NCI-H2107 (cell line): ENCODE data around the gene CYP27C1.
"Not testable (repeated sequence)": the region's sequence is repeated elsewhere in the genome, so short reads cannot be mapped to it uniquely, and the experiment has no call there.

Experiments used
- DNase-seq: peaks from one replicate; lab custom pipeline; 2025; lab: John Stamatoyannopoulos, UW

Gene CYP27C1

DNA sequence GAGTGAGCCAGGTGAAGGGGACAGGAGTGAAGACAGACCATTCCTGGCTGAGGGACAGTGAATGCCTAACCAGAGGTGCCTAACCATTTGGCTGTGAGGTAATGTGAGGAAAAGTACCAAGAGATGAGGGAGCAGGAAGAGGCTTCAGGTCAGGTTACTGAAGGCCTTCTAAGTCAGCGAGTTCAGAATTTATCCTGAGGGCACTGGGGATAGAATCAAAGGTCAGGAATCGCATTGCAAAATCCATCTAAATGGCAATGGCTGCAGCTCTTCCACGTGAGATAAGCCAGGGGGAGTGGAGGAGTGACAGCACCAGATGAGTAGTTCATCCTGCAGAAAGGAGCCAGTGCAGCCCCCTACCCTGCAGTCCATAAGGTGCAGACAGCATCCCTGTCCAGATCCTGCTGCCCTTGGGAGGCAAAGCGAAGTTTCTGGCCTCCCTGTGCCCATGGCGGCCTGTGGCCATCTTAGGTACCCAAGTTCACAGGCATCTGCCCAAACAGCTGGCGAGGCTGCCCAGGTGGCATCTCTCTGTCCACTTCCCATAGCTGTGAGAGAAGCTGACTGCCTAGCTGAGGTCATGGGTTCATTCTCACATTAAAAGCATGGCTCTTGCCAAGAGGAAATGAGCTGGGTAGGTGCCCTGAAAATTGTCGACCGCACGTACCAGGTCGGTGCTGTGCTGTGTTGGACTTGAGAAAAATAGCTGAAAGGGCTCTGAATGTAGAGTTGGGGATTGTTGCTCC lies 49.5 kb downstream of the CYP27C1 start:
- DNase-seq, result no peak

DNA sequence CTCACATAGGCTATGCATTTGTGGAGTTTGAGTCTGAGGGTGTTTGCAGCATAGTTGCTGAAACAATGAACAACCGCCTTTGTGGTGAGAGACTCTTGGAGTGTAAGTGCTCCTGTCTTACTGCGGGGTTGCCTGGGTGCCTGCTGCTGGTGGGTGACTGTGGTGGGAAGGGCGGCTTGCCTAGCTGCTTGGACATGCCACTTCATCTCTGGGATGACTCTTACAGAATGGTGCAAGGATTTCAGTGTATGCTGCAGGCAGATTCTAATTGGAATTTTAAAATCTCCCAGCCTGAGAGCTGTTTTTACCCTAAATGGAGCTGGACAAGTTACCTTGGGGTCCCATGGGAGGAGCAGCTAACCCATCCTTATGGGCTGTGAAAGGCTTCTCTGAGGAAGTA lies 50.1 kb downstream of the CYP27C1 start:
- no peak for DNase-seq

DNA sequence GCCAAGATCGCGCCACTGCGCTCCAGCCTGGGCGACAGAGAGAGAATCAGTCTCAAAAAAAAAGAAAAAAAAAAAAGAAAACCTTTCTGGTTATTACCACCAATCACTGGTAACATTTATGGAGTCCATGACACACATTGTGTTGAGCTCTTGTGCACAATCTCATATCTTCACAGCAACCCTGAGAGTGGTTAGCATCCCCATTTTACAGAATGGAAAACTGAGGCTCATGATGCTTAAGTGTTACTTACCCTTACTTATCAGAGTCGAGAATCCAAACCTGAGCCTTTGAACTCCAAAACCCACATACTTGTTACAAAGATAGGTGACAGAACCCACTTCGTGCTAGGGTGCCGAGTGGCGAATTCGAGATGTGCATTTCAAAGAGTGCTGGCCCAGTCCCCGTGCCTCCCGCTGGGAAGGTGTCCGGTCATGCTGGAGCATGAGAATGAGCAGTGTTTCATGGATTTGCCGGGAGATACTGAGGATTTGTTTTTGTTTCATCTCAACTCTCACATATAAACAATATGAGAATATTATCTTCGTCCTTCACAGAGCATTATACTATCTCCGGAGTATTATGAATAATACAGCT lies 50.9 kb downstream of the CYP27C1 start:
- DNase-seq, result no peak

DNA sequence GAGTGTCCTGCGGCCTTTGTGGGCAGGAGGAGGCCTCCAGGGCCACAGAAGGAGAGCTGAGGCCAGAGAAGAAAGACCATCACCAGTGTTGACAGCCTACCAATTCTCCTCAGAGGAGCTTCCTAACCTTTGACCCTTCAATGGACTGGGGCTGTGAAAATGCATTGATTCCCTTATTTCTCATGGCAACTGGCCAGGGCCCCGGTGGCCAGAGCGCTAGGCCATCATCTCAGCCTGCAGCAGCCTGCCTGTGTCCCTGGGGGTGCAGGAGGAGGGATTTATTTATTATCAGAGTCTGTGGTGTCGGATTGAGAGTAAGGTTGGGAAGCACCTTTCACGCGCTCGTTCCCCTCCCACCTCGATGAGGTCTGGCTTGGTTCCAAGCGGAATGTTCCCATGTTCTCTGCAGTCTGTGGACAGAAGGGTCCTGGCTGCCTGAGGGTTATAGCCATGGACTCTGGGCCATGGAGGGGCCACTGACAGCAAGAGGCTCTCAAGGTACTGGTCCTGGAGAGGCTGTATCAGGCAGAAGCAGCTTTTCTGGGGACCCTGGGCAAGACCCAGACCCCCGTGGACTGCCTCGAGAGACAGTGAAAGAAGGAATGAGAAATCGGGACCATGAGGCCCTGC lies 53.8 kb downstream of the CYP27C1 start:
- no peak for DNase-seq

DNA sequence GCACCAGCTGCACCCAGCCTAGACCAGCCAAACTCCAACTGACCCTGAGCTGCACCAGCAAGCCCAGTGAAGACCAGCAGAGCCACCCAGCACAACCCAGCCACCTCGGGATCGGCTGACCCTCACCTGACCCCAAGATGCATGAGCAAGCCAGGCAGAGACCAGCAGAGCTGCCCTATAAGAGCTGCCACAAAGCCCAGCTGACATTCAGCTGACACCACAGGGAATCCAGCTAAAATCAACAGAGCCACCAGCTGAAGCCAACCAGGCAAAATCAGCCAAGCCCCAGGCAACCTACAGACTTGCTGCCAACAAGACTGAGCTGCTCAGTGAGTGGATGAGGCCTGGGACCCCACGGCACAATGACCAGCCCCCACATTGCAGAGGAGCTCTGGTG lies 54.6 kb downstream of the CYP27C1 start:
- no peak for DNase-seq

DNA sequence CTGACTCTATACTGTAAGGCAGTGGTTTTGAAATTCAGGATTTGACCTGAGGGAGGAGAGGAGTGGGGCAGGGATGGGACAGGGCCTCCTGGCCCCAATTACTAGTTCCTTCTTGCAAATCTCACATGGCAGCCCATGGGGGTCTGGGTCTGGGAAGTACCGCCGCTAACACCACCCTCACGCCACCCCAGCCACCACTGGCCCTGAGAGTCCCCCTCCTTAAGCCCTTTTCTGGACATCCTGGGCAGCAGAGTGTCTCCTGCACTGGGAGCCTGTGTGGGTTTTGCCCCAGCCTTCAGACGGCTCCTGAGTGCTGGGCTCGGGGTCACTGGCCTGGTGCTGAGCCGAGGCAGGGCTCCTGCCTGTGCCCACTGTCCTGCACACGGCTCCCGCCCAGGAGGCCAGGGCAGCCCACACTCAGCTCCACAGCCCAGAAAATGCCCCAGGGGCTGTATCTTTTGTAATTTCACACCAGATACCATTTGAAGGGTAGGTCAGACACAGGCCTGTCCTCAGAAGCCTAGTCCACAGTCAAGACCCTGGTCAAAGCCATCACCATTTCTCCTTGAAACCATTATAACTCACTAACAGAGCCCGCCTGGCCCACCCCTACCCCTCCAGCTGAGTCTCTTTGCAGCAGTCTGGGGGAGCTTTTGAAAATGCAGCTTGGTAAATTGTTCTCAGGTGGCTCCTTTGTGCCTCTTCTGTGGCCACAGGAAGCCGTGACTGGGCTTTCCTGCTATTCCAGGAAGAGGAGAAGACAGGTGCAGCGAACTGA lies 55.1 kb downstream of the CYP27C1 start:
- DNase-seq, result no peak

DNA sequence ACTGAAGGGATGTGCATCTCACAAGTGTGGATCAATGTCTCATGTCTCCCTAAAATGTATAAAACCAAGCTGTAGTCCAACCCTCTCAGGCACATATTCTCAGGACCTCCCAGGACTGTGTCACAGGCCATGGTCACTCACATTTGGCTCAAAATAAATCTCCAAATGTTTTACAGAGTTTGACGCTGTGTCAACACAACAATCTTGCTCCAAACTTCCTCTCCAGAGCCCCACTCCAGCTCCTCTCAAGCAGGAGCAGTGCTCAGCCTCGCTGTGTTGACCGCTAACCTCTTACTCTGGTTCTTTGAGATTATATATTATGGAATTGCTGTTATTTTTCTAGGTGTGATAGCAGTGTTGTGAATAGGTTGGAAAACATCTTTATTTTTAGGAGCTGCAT lies 56.2 kb downstream of the CYP27C1 start:
- DNase-seq, result no peak

DNA sequence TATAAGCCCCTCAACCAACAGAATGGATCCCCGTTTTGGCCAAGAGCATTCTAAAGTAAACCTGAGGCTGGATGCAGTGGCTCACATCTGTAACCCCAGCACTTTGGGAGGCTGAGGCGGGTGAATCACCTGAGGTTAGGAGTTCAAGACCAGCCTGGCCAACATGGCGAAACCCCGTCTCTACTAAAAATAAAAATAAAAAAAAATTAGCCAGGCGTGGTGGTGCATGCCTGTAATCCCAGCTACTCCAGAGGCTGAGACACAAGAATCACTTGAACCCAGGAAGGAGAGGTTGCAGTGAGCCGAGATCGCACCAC lies 57.1 kb downstream of the CYP27C1 start:
- not testable (repeated sequence) for DNase-seq

DNA sequence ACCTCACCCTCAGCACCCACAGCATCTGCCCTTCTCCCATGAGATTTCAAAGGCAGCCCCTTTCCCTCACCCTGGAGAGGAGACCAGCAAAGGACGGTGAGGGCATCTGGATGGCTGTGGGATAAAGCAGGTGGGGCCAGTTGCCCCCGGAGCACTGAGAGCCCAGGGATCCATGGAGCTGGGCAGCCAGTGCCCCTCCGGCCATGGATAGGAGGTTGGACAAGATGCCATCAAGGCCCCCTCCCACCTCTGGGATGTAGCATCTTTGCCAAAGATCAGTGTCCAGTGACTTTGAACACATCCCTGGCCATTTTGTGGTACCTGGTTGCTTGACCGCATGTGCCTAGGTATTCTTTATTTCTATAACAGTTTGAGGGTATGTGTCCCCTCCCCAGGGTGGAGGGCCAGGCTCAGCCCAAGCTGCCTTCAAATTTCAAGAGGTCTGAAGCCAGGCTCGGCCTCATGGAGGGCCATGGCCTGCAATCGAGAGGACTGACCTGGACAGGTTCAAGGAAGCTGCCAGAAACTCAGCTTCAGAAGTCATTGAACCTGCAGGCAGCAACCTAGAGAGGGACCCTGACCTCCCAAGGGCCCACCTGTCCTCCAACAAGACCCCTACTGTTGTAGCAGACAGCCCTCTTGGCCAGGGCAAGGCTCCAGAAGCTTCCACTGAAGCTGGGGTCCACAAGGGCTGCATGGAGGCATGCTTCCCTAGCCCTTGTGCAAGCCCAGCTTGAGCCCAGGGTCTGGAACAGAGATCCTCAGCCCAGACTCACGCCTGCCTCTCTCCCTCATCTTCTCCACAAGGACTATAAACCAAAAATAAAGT lies 57.6 kb downstream of the CYP27C1 start:
- no peak for DNase-seq

DNA sequence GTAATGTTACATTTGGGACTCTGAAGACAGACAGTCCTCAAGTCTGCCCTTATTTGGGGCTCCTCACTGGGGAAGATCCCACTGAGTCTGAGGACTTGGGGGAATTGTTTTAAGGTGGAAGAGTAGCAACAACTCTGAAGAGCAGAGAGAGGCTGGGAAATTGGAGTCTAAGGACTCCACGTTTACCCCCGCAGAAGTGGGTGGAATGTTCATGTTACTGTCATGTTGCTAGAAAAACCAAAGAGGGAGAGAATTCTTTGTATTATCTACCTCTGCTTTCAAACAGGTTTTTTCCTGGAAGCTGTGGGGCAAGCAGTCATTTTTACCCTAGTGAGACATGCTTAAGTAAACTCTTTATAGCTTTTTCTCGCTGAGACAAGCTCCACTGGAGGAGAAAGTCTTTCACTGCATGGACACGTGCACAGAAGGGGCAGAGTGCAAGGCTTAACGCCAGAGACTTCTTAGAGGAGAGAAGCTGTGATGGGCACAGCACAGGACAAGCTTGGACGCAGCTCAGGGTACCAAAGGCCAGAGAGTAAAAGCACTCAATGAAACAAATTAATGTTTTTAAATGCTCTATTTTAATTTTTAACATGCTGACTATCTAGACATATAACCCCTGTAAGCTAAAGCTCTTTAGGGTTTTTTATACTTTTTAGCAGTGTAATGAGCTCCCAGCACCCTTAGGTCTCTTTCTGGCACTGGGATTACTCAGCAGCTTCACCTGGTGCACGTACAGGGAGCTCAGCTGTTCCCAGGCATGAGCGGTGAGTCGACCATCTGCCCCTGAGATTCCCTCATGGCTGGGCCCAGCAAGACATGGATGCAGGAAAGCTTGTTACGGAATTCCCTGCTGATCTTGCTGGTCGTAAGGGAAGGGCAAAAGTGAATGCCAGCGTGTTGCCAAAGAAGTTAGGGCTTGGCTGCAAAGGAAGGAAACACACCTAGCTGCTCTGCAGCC lies 58.6 kb downstream of the CYP27C1 start:
- DNase-seq, result no peak

DNA sequence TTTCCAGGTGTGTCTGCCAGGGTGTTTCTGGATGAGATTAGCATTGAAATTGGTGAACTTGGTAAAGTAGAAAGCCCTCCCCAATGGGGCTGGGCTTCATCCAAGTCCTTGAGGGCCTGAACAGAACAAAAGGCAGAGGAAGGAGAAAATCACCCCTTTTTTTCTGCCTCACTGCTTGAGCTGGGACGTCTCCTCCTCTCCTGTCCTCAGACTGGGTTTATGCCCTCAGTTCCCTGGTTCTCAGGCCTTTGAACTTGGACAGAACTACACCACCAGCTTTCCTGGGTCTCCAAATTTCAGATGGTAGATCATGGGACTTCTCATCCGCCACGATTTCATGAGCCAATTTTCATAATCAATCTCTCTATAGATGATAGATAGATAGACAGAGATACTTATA lies 59.4 kb downstream of the CYP27C1 start:
- DNase-seq, result no peak

DNA sequence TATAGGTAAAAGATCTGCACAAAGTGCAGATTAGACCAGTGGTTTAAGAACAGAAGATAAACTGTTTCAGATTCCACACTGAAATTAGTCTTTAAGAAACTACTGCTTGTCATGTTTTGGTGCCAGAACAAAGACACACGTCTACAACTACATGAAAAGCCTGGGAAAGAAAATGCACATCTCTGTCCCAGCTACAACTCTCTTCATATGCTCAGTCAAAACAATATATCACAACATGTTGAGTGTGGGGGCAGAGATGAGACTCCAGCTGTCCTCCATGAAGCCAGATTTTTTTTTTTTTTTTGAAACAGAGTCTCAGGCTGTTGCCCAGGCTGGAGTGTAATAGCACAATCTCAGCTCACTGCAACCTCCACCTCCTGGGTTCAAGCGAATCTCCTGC lies 60.6 kb downstream of the CYP27C1 start:
- DNase-seq, result no peak

DNA sequence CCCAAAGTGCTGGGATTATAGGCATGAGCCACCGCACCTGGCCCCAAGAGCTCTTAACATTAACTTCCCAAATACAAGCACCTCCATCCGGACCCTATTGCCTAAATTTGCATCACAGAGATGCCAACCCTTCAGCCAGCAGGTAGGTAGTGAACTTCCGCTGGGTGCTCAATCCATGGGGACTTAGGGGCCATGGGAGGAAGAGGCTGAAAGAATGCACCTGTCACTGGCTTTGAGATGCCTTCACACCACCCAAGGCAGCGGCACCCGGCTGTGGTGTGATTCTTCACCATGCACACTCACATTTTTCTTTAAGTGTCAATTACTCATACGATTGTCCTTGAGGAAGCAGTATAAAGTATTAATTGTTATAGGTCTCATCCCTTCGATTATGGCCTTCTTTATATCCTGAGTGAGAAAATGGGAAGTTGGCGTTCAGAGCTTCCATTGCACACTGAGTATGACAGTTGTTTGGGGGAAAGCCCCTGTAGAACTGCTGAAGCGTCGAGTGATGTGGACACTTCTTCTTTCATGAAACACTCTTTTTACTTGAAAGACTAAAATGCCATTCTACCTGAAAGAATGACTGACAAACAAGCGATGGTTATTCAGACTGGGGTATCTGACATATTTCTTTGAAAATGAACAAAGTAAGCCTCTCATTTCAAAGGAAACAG lies 61.3 kb downstream of the CYP27C1 start:
- no peak for DNase-seq

DNA sequence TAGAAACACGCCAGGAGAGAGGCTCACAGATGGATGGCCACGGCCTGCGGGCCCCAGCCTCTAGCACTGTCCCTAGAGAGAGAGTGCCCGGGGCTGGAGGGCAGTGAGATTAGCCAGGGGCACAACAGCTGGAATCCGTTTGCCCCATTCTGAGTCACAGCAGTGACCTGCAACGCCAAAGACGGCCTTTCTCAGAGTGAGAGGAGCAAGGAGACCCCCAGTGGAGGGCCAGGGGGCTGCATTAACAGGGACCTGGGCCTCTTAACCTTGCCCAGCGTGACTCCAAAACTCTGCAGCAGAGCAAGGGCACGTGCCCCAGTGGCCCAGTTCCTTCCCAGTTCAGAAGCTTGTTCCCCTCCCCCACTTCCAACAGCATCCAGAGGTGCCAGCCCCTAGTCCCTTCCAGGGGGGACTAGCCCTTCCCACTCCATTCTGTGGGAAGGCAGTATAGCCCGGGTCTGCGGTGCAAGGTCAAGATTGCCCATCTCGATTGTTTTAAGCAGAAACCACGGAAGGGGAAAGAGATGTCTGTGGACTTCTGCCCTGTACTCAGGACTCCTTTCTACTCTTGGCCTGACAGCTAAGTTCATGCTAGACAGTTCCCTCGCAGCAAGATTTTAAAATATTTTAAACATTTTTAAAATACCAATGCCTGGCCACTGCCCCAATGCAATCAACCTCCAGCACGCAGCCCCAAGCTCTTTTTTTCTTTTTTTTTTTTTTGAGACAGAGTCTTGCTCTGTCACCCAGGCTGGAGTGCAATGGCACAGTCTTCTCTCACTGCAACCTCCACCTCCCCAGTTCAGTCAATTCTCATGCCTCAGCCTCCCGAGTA lies 62.2 kb downstream of the CYP27C1 start:
- DNase-seq, result no peak

DNA sequence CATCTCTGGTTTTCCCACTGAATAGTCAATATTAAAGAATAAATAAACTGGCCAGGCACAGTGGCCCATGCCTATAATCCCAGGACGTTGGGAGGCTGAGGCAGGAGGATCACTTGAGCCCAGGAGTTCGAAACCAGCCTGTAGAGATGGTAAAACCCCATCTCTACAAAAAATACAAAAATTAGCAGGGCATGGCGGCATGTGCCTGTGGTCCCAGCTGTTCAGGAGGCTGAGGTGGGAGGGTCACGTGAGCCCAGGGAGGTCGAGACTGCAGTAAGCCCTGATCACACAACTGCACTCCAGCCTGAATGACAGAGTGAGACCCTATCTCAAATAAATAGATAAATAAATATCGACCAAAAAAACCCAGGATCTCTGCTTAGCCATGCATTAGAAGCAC lies 63.0 kb downstream of the CYP27C1 start:
- no peak for DNase-seq

DNA sequence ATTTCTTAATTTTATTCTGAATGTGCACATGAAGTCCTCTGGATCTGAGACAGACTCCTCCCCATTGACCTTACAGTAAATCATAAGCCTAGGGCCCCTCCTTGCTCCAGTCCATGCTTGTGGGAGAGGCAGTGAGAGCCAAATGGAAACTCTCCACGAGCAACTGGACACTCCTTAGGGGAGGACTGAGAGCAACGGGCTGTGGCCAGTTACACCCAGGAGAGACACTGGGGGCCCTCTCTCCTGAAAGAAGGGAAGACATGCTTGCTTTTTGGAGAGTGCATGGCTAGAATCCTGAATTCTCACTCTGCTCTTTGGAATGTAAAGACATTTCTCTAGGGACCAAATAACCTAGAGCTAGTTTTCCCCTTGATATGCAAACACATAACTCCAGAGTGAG lies 64.2 kb downstream of the CYP27C1 start:
- DNase-seq, result no peak

DNA sequence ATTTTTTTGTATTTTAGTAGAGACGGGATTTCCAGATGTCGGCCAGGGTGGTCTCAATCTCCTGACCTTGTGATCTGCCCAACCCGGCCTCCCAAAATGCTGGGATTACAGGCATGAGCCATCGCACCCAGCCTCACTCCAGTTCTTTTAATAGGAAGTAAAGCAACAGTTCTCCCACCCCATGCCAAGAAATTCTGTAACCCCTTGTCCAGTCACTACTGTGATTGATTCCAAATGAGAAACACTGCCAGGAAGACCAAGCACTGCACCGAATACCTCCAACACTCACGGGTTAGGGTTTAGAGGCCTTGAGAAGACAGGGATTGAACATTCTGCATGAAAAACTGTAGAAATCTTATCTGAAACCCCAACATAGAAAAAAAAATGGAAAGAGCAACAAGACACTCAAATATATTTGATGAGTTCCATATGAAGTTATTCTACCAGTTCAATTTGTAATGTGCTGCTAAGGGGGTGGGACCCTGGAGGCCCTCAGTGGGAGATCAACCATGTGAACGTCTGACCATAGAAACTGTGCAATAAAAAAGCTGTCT lies 65.0 kb downstream of the CYP27C1 start:
- DNase-seq, result no peak

DNA sequence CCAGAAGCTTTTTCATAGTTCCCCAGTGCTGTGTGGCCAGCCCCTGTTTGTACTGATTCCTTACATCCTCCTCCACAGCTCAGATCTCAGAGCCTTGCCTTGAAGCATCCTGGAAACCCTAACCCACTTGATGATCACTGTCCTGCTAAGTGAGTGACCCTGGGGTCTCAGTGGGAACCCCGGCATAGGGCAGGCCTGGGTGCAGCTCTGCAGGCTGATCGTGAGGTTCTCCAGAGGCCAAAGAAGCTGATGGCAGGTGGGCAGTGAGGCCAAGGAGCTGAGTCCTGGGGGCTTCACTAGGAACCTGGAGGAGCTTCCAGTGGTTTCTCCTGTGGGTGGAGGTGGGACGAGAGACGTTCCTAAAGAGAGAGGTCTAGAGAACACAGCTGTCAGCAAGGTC lies 65.7 kb downstream of the CYP27C1 start:
- no peak for DNase-seq

DNA sequence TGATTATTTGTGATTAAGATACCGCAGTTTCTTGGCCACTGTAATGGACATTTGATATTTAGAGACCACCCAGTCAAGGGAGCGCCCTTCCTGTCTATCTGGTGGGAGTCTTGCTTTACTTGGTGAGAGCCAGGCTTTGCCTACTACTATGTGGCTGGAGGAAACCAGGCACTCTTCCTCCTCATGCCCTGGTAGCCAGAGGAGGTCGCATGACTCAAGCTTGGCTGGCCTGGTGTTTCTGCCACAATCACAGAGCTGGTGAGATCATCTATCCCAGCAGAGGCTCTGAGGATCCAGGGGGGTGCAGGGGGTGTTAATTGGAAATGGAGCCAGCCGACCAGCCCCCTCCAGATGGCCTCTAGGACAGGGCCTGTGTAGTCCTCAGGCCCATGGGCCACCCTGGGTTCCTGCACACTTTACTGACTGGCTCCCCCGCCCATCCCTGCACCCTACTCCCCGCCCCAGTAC lies 66.4 kb downstream of the CYP27C1 start:
- DNase-seq, result no peak
